HL-60 (cell line): Measurements from ENCODE around the gene EMP2.

Experiments
- DNase-seq, 2 experiments: peaks; one replicate each; pipeline ENCODE4 v3.0.0-alpha.2; 2010 to 2020; ENCODE audit warnings: low read depth in 1 of 2, low spot score in 1 of 2
- H3K27ac ChIP-seq: fragments of 250-450 bp; sonication (Bioruptor Pico); replicated peaks from 2 replicates; pipeline ENCODE4 v1.5.1; 2020; ENCODE audit warnings: mild to moderate bottlenecking, moderate library complexity
- H3K27me3 ChIP-seq: fragments of 250-450 bp; sonication (Bioruptor Pico); 2 replicates; pipeline ENCODE4 v1.5.1; 2021; ENCODE audit warnings: mild to moderate bottlenecking, moderate library complexity; ENCODE audit not compliant: insufficient read depth, poor library complexity, severe bottlenecking
- H3K4me3 ChIP-seq: replicated peaks from 2 replicates; pipeline ENCODE4 v1.5.1; 2011; ENCODE audit warnings: mild to moderate bottlenecking, control low read depth, low read length; ENCODE audit not compliant: insufficient read depth
- GABPA ChIP-seq: IDR thresholded peaks from 2 replicates; pipeline ENCODE4 v1.6.1; 2012; ENCODE audit warnings: low read depth
- POLR2AphosphoS5 ChIP-seq: IDR thresholded peaks from 2 replicates; pipeline ENCODE4 v1.6.1; 2012; ENCODE audit warnings: low read depth
- SPI1 ChIP-seq: IDR thresholded peaks from 2 replicates; pipeline ENCODE4 v1.6.1; 2012; ENCODE audit warnings: low read depth, mild to moderate bottlenecking, borderline replicate concordance
- TF ChIP-seq, protein P1 (sequence below): IDR thresholded peaks from 2 replicates; pipeline ENCODE4 v1.6.1; 2012; ENCODE audit warnings: low read depth; ENCODE audit not compliant: insufficient replicate concordance
- TF ChIP-seq, protein P2 (sequence below): IDR thresholded peaks from one replicate; pipeline ENCODE4 v1.5.1; 2011; ENCODE audit warnings: low read length, control low read depth, inconsistent platforms; ENCODE audit not compliant: insufficient read depth

Gene EMP2

DNA sequence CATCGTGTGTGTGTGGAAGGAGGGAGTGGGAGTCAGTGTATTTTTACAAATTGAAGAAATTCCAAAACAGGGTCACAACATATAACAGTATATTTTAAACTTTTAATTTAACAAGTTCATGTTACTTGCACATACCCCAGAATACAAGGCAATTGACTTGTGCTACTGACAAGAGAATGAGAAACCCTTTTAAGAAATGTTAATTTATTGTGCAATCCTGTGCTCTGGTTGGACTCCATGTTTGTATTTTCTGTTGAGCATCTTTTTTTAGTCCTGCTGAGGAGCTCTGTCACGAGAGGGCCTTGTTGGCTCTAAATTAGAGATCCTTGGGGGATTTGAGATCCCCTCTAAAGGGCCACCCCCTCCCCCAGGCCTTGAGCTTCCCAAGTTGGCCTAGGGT is 1.1 kb upstream of the EMP2 start:
- Histone ChIP-seq H3K4me3 (no peak overlapping the region), H3K27ac (no peak overlapping the region), H3K27me3 (peaks cover 29% of the 10 kb centered on the region)
- TF ChIP-seq SPI1 (no peak), GABPA (no peak), POLR2AphosphoS5 (no peak)
- TF ChIP-seq, protein P1, sequence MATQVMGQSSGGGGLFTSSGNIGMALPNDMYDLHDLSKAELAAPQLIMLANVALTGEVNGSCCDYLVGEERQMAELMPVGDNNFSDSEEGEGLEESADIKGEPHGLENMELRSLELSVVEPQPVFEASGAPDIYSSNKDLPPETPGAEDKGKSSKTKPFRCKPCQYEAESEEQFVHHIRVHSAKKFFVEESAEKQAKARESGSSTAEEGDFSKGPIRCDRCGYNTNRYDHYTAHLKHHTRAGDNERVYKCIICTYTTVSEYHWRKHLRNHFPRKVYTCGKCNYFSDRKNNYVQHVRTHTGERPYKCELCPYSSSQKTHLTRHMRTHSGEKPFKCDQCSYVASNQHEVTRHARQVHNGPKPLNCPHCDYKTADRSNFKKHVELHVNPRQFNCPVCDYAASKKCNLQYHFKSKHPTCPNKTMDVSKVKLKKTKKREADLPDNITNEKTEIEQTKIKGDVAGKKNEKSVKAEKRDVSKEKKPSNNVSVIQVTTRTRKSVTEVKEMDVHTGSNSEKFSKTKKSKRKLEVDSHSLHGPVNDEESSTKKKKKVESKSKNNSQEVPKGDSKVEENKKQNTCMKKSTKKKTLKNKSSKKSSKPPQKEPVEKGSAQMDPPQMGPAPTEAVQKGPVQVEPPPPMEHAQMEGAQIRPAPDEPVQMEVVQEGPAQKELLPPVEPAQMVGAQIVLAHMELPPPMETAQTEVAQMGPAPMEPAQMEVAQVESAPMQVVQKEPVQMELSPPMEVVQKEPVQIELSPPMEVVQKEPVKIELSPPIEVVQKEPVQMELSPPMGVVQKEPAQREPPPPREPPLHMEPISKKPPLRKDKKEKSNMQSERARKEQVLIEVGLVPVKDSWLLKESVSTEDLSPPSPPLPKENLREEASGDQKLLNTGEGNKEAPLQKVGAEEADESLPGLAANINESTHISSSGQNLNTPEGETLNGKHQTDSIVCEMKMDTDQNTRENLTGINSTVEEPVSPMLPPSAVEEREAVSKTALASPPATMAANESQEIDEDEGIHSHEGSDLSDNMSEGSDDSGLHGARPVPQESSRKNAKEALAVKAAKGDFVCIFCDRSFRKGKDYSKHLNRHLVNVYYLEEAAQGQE: no peak
- TF ChIP-seq, protein P2, sequence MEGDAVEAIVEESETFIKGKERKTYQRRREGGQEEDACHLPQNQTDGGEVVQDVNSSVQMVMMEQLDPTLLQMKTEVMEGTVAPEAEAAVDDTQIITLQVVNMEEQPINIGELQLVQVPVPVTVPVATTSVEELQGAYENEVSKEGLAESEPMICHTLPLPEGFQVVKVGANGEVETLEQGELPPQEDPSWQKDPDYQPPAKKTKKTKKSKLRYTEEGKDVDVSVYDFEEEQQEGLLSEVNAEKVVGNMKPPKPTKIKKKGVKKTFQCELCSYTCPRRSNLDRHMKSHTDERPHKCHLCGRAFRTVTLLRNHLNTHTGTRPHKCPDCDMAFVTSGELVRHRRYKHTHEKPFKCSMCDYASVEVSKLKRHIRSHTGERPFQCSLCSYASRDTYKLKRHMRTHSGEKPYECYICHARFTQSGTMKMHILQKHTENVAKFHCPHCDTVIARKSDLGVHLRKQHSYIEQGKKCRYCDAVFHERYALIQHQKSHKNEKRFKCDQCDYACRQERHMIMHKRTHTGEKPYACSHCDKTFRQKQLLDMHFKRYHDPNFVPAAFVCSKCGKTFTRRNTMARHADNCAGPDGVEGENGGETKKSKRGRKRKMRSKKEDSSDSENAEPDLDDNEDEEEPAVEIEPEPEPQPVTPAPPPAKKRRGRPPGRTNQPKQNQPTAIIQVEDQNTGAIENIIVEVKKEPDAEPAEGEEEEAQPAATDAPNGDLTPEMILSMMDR: no peak
- DNase-seq: no peak

DNA sequence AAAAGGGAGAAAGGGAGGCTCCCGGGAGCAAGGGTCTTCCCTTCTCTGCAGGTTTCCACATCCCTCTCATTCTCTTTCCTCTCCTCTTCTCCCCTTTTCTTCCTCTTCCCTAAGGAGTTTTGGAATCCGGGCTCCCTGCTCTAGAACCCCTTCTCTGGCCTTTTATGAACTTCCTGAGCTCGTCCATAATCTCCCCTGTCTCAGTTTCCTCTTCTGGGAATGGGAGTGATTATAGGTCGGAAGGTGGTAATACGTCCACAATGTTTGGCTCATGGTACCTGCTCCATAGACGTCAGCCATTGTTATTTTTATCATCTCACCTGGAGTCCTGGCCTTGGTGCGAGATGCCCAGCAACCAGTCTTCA is 467 bp upstream of the EMP2 start:
- TF ChIP-seq SPI1: no peak
- Histone ChIP-seq H3K27ac (no peak overlapping the region), H3K27me3 (peaks cover 29% of the 10 kb centered on the region), H3K4me3 (no peak overlapping the region)
- no peak for DNase-seq

DNA sequence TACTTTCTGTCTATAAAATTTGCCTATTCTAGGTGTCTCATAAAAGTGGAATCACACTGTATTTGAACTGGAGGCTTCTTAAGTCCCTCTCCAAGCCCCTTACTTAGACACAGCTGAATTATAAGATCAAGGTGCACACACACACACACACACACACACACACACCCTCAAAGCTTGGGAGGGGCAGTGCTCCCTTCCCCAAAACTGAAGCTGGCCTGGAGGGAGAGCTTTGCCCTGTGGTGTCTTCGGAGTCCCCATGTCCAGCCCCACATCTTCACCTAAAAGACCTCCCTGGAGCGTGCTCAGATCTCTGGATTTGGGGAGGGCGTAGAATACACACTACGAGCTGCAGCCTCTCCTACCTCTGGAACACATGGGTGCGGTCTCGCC is 828 bp downstream of the EMP2 start:
- Histone ChIP-seq H3K4me3 (no peak overlapping the region), H3K27ac (no peak overlapping the region), H3K27me3 (peaks cover 29% of the 10 kb centered on the region)
- no peak for TF ChIP-seq GABPA
- TF ChIP-seq SPI1: no peak
- no peak for TF ChIP-seq POLR2AphosphoS5
- TF ChIP-seq, protein P1: no peak
- TF ChIP-seq, protein P2: no peak
- no peak for DNase-seq

DNA sequence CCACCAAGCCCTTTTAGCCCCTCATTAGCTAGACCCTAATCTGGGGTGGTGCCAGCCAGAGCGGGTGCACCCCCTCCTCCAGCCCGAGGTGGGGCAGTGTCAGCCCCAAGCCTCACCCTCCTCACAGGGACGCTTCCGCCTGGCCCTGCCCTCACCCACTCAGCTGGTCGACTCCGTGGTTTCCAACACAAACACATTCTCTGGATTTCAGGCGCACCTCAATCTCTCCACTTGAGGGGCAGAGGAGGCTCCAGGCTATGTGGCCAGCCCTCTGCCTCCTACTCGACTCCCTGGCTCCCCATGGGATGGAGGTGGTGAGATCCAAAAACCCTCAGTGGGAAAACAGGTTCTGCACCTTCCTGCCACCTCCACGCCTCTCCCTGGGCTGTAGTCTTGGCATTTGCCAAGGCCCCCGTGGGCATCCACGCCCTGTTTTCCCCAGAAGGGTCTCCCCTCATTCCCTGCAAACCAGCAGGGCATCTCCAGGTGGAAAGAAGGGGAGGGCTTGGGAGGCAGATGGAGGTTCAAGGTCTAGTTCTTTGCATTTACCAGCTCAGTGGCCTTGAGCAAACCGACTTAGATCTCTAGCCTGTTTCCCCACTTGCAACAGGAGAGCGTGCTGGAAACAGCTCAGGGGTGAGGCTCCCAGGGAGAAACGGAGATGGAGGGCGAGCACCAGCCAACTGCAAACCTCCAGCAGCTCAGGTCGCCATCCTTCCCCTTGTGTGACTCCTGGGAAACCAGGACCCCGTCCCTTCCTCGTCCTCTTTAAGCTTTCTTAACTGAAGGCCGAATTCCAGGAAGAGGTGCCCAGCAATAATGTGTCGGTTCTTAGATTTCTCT is 1.7 kb downstream of the EMP2 start:
- Histone ChIP-seq H3K27me3 (peaks cover 27% of the 10 kb centered on the region), H3K4me3 (no peak overlapping the region), H3K27ac (no peak overlapping the region)
- TF ChIP-seq, protein P1: no peak
- no peak for TF ChIP-seq POLR2AphosphoS5
- TF ChIP-seq SPI1: no peak
- TF ChIP-seq, protein P2: no peak
- no peak for TF ChIP-seq GABPA
- no peak for DNase-seq
